Measurements from ENCODE around the gene KASH5. TPM values are rescaled to one million over a fixed set of nuclear protein-coding genes. Genes with fewer than 3 reads are reported as not detected.
A peak's percentile ranks its signal among the peaks of the same experiment; 100 is the strongest.
"Not testable (repeated sequence)": the region's sequence is repeated elsewhere in the genome, so short reads cannot be mapped to it uniquely, and the experiment has no call there.

KASH5 gene
- total RNA-seq, 2 donors from 2014 or later = not detected

- DNase-seq = no peak
- no peak for ATAC-seq
- intact Hi-C loops (cut with DNase I) = no loop called here
Measured at GRCh38 chr19:49359851-49360820, 27.9 kb upstream of the KASH5 start.

GRCh38 chr19:49361438-49362047, 26.5 kb upstream of the KASH5 start:
- ATAC-seq (peak; percentile 52 to 60), DNase-seq (peak; percentile 87)
- intact Hi-C loops (cut with DNase I) = no loop called here

- peak; percentile 67 for ATAC-seq
- intact Hi-C loops (cut with DNase I) = no loop called here
- DNase-seq = peak; percentile 84
Measured at GRCh38 chr19:49362048-49362928, 25.8 kb upstream of the KASH5 start, which contains the start of gene TEAD2. Gene TEAD2 (minus strand): TSS chr19:49362416. CDS start chr19:49360075, 2,341 bp downstream.

GRCh38 chr19:49362929-49363267, 25.2 kb upstream of the KASH5 start:
- DNase-seq (peak; percentile 73), ATAC-seq (peak; percentile 4 to 7)
- intact Hi-C loops (cut with DNase I) = no loop called here

GRCh38 chr19:49363268-49364082, 24.6 kb upstream of the KASH5 start, which contains the start of gene DKKL1:
Gene DKKL1 (plus strand): TSS chr19:49363877. CDS start chr19:49363999, 122 bp downstream.
- intact Hi-C loops (cut with DNase I) = no loop called here
- peak; percentile 90 to 93 for ATAC-seq
- DNase-seq = peak; percentile 100

- DNase-seq (no peak), ATAC-seq (no peak)
- intact Hi-C loops (cut with DNase I) = no loop called here
Measured at GRCh38 chr19:49364083-49364737, 23.8 kb upstream of the KASH5 start.

- DNase-seq (no peak), ATAC-seq (no peak)
- intact Hi-C loops (cut with DNase I) = no loop called here
Measured at GRCh38 chr19:49366110-49366509, 21.9 kb upstream of the KASH5 start.

- DNase-seq (no peak), ATAC-seq (no peak)
- intact Hi-C loops (cut with DNase I) = no loop called here
Measured at GRCh38 chr19:49368711-49369358, 19.2 kb upstream of the KASH5 start.

- intact Hi-C loops (cut with DNase I) = no loop called here
- DNase-seq = no peak
- no peak for ATAC-seq
Measured at GRCh38 chr19:49371184-49371583, 16.9 kb upstream of the KASH5 start.

- DNase-seq; intact Hi-C loops (cut with DNase I); ATAC-seq: not testable (repeated sequence)
Measured at GRCh38 chr19:49373174-49373573, 14.9 kb upstream of the KASH5 start.

- intact Hi-C loops (cut with DNase I) = no loop called here
- ATAC-seq (no peak), DNase-seq (no peak)
Measured at GRCh38 chr19:49374665-49375434, 13.2 kb upstream of the KASH5 start.

- intact Hi-C loops (cut with DNase I) = no loop called here
- ATAC-seq (no peak), DNase-seq (no peak)
Measured at GRCh38 chr19:49378512-49378911, 9.5 kb upstream of the KASH5 start.

GRCh38 chr19:49380391-49380790, 7.7 kb upstream of the KASH5 start:
- ATAC-seq (no peak), DNase-seq (no peak)
- intact Hi-C loops (cut with DNase I) = no loop called here

- DNase-seq (no peak), ATAC-seq (no peak)
- intact Hi-C loops (cut with DNase I) = no loop called here
Measured at GRCh38 chr19:49382639-49383038, 5.4 kb upstream of the KASH5 start.

- DNase-seq = no peak
- no peak for ATAC-seq
- intact Hi-C loops (cut with DNase I) = no loop called here
Measured at GRCh38 chr19:49383599-49383998, 4.5 kb upstream of the KASH5 start.

GRCh38 chr19:49389406-49389805, 1.4 kb downstream of the KASH5 start:
- intact Hi-C loops (cut with DNase I) = no loop called here
- no peak for ATAC-seq
- DNase-seq = no peak
